GM18867 (cell line): ENCODE data around the gene DUOXA2.
"Not testable (repeated sequence)": the region's sequence is repeated elsewhere in the genome, so short reads cannot be mapped to it uniquely, and the experiment has no call there.

Experiments used
- ATAC-seq: cut with Tn5 transposase; IDR thresholded peaks from one replicate; pipeline ENCODE4 v1.9.1; 2021; ENCODE audit warnings: mild to moderate bottlenecking, moderate library complexity; ENCODE audit not compliant: unreplicated experiment

DUOXA2 gene

GRCh38 chr15:45114076-45114750, at the start of gene DUOXA2, which contains the start of gene DUOX2:
TSS of gene DUOXA2 (plus strand) at chr15:45114326. CDS start at chr15:45114606, 280 bp downstream.
TSS of gene DUOX2 (minus strand) at chr15:45114172. CDS start at chr15:45113411, 761 bp downstream.
- no peak for ATAC-seq

- no peak for ATAC-seq
Observed at GRCh38 chr15:45064386-45064785, 49.7 kb upstream of the DUOXA2 start.

GRCh38 chr15:45069942-45070360, 44.2 kb upstream of the DUOXA2 start:
- not testable (repeated sequence) for ATAC-seq

- ATAC-seq: not testable (repeated sequence)
Observed at GRCh38 chr15:45073602-45074001, 40.5 kb upstream of the DUOXA2 start.

- ATAC-seq: not testable (repeated sequence)
Observed at GRCh38 chr15:45075440-45076320, 38.4 kb upstream of the DUOXA2 start.

- not testable (repeated sequence) for ATAC-seq
Observed at GRCh38 chr15:45077391-45077790, 36.7 kb upstream of the DUOXA2 start.

- ATAC-seq: not testable (repeated sequence)
Observed at GRCh38 chr15:45079201-45079600, 34.9 kb upstream of the DUOXA2 start.

GRCh38 chr15:45079628-45080246, 34.4 kb upstream of the DUOXA2 start:
- not testable (repeated sequence) for ATAC-seq

- ATAC-seq: not testable (repeated sequence)
Observed at GRCh38 chr15:45080593-45080992, 33.5 kb upstream of the DUOXA2 start.

GRCh38 chr15:45082412-45082811, 31.7 kb upstream of the DUOXA2 start:
- ATAC-seq: not testable (repeated sequence)

- ATAC-seq: no peak
Observed at GRCh38 chr15:45083223-45083622, 30.9 kb upstream of the DUOXA2 start.

GRCh38 chr15:45084163-45084562, 30.0 kb upstream of the DUOXA2 start:
- ATAC-seq: no peak

GRCh38 chr15:45087513-45087912, 26.6 kb upstream of the DUOXA2 start:
- ATAC-seq: no peak

- ATAC-seq: no peak
Observed at GRCh38 chr15:45088801-45089711, 25.1 kb upstream of the DUOXA2 start.

GRCh38 chr15:45089712-45090373, 24.3 kb upstream of the DUOXA2 start:
- no peak for ATAC-seq

GRCh38 chr15:45091161-45091560, 23.0 kb upstream of the DUOXA2 start:
- ATAC-seq: no peak

GRCh38 chr15:45091576-45091975, 22.6 kb upstream of the DUOXA2 start:
- ATAC-seq: no peak

- ATAC-seq: no peak
Observed at GRCh38 chr15:45093013-45093412, 21.1 kb upstream of the DUOXA2 start.

GRCh38 chr15:45093622-45094357, 20.3 kb upstream of the DUOXA2 start:
- no peak for ATAC-seq
